H4 (cell line): ENCODE measurements around the gene GSAP. TPM values are rescaled to one million over a fixed set of nuclear protein-coding genes. Genes with fewer than 3 reads are reported as not detected.

Experiments used
- DNase-seq: peaks from one replicate; pipeline ENCODE4 v3.0.0-alpha.2; 2015; ENCODE audit warnings: low spot score
- total RNA-seq: library from RNA; depleted of rRNA; stranded (reverse); fragments of >200 nt; shearing (Covaris generic); gene quantifications from 2 replicates; pipeline ENCODE4 v1.2.3, GENCODE V29; 2014

Gene GSAP
- total RNA-seq, 1 experiment from 2014 or later, result 5.0 TPM

GRCh38 chr7:77434570-77435275 lies 18.6 kb upstream of the GSAP start:
- no peak for DNase-seq

GRCh38 chr7:77433901-77434300 lies 17.8 kb upstream of the GSAP start:
- DNase-seq, result no peak

GRCh38 chr7:77430927-77431326 lies 14.8 kb upstream of the GSAP start:
- no peak for DNase-seq

- DNase-seq, result no peak
These were observed 12.7 kb upstream of the GSAP start for GRCh38 chr7:77428777-77429231.

- DNase-seq, result peak; percentile 73
These were observed 12.0 kb upstream of the GSAP start for GRCh38 chr7:77427996-77428603.

- DNase-seq, result no peak
These were observed 10.4 kb upstream of the GSAP start for GRCh38 chr7:77426521-77427051.

GRCh38 chr7:77426052-77426404 lies 9.9 kb upstream of the GSAP start:
- DNase-seq, result no peak

GRCh38 chr7:77425101-77426051 lies 9.2 kb upstream of the GSAP start:
- DNase-seq, result peak; percentile 41

GRCh38 chr7:77422500-77422899 lies 6.4 kb upstream of the GSAP start:
- no peak for DNase-seq

- DNase-seq, result no peak
These were observed 5.0 kb upstream of the GSAP start for GRCh38 chr7:77420986-77421672.

- DNase-seq, result no peak
These were observed 4.3 kb upstream of the GSAP start for GRCh38 chr7:77420438-77420837.

GRCh38 chr7:77419102-77419501 lies 3.0 kb upstream of the GSAP start:
- no peak for DNase-seq

GRCh38 chr7:77417801-77418200 lies 1.7 kb upstream of the GSAP start:
- no peak for DNase-seq

- no peak for DNase-seq
These were observed 647 bp upstream of the GSAP start for GRCh38 chr7:77416621-77417371.

GRCh38 chr7:77415476-77415822 lies 700 bp downstream of the GSAP start:
- no peak for DNase-seq

- DNase-seq, result no peak
These were observed 2.2 kb downstream of the GSAP start for GRCh38 chr7:77413861-77414424.

GRCh38 chr7:77413128-77413527 lies 3.0 kb downstream of the GSAP start:
- DNase-seq, result no peak

- peak; percentile 40 for DNase-seq
These were observed 6.2 kb downstream of the GSAP start for GRCh38 chr7:77409739-77410547.

- DNase-seq, result no peak
These were observed 7.0 kb downstream of the GSAP start for GRCh38 chr7:77409005-77409738.
